Measurements from ENCODE around the gene HNRNPLL.

Gene HNRNPLL

DNA sequence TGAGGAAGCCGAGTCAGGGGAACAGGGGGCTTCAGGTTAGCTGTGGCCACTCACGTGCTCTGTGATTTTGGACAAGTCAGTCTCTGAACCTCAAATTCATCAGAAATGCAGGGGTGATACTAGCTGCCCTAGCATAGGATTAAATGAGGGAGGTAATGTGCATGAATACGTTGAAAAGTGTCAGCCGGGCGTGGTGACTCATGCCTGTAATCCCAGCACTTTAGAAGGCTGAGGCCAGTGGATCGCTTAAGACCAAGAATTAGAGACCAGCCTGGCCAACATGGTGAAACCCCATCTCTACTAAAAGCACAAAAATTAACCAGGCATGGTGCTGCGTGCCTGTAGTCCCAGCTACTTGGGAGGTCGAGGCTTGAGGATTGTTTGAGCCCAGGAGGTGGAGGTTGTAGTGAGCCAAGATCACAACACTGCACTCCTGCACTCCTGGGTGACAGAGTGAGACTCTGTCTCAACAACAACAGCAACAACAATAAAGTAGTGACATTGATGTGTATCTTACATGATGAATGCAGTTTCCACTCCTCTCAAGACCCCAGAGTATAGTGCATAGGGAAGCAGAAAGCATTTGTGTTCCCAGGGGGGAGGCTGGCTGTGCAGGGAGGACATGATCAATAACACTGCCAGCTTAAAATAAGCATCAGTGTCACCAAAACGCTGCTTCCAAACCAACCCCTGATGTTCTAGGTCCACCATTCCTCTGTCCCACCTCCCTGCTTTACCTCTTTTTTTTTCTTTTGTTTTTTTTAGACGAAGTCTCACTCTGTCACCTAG lies 68.8 kb downstream of the HNRNPLL start:
- no peak for DNase-seq (ENCODE audit: low read depth in 1 of 2, low spot score in 1 of 2)

DNA sequence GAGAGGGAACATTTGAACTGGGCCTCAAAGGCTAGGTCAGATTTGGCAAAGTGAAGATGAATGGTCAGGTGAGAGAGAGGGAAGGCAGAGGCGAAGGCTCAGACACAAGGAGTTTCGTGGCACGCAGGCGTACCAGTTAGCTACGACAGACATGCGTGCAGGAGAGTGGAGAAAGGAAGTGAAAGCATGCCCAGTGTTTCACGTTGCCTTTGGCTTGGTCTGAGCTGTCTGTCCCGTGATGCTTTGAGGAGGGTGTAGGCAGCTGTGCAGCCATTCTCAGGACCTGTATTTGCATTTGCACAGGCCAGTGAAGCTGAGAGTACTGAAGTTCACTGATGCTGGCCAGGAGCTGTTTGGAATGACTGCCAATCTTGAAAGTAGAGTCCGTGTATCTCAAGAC lies 69.5 kb downstream of the HNRNPLL start:
- no peak for DNase-seq (ENCODE audit: low read depth in 1 of 2, low spot score in 1 of 2)

DNA sequence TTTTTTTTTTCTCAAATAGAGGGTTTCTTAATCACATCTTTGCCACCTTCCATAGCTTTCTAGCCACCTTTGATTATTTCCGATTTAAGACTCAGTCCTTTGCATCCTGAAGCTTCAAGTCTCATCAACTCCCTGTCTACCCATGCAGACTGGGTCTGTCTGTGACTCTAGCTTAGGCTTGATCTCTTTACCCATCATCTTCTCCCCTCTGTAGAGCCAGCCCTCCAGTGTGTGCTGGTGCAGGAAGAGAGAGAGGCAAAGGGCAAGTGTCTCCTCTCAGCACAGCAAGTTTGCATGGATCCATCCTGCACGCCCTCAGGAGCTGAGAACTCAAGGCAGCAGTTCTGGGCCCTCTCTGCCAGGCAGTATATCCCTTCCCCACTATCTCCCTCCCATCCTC lies 70.4 kb downstream of the HNRNPLL start:
- no peak for DNase-seq (ENCODE audit: low read depth in 1 of 2, low spot score in 1 of 2)

DNA sequence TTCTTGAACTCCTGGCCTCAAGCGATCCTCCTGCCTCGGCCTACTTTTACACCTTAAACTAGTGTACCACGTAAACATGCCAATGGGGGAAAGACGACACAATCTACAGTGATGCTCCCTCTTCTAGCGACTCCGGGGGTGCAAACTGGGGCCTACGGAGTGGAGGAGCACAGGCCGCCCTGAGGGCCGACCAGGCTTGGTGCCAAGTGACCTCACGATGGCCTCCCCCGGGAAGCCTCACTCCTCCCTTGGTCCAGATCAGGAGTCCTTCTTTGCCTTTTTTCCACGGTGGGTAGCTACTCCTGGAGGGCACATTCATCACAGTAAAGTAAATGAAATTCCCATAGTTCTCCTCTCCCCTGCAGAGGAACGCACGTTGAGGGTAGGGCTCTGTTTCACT lies 73.5 kb downstream of the HNRNPLL start:
- no peak for DNase-seq (ENCODE audit: low read depth in 1 of 2, low spot score in 1 of 2)

DNA sequence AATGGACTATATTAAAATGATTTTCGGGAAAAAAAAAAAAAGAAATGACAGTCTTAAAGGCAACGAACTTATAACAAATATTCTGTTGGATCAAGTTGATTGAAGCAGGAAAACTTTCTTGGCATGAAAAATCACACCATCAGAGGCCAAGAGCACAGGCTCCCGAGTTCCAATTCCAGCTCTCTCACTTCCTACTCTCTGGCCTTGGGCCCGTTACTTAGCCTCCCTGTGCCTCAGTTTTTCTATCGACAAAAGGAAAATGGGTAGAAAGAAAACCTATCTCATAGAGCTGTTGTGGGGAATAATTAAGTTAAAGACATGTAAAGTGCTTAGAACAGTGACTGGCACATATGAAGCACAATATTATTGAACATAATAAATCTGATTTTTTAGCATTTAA lies 74.2 kb downstream of the HNRNPLL start:
- DNase-seq (ENCODE audit: low read depth in 1 of 2, low spot score in 1 of 2) = no peak

DNA sequence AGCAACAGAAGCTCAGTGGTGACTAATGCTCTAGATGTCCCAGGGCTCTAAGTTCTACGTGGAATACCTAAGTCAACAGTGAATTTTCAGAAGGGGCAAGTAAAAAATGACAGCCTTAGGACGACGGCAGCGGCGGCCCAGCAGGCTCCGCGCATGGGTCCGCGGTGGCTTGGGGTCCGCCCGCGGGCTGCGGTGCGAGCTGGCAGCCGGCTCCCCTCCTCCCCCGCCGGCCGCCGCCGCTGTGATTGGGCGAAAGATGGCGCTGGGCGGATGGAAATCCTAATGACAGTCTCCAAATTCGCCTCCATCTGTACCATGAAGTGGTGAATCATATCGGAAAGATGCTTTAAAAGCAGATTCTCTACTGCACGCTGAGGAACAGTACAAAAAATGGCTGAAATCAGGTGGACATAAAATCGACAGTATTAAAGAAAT lies 74.7 kb downstream of the HNRNPLL start:
- peak; percentile 29 to 42 for DNase-seq (ENCODE audit: low read depth in 1 of 2, low spot score in 1 of 2)

DNA sequence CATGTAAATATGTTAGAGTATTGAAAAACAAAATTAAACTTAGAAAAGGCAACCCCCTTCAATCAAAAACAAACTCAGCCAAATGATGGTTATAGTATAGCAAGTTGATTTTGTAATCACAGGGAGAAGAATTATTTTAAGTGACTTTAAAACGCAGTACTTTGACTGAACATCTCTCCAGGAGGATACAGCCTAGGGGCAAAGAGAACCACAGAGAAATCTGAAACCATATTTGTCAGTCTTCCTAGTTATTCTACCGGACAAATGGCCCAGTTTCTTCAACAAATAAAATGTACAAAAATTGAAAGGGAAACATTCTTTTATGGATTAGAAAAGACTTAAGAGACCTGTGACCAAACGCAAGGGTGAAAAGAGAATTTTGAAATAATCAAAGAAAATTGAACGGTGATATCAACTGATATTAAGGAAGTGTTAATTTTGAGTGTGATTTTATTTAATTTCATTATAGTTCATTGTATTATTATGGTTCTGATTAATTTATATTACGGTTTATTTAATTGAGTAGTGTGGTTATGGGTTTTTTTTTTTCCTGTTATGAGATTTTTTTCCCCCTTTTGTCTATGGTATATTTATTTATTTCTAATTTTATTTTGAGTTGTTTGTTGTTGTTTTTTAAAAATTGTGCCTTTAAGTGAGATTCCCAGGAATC lies 75.3 kb downstream of the HNRNPLL start:
- DNase-seq (ENCODE audit: low read depth in 1 of 2, low spot score in 1 of 2) = no peak

DNA sequence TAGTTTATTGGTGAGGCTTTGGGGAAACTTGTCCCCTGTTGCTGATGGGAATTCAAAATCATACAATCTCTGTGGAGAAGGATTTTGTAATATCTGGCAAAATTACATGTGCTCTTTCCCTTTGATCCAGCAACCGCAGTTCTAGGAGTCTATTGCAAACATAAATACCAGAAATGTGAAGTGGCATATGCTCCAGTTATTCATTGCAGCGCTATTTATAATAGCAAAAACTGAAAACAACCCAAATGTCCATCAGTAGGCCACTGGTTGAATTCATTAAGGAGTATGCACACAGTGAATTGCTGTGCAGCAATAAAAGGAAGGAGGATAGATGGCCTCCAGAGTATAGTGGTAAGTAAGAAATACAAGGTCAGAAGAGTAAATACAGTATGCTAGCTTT lies 76.5 kb downstream of the HNRNPLL start:
- DNase-seq (ENCODE audit: low read depth in 1 of 2, low spot score in 1 of 2) = no peak

DNA sequence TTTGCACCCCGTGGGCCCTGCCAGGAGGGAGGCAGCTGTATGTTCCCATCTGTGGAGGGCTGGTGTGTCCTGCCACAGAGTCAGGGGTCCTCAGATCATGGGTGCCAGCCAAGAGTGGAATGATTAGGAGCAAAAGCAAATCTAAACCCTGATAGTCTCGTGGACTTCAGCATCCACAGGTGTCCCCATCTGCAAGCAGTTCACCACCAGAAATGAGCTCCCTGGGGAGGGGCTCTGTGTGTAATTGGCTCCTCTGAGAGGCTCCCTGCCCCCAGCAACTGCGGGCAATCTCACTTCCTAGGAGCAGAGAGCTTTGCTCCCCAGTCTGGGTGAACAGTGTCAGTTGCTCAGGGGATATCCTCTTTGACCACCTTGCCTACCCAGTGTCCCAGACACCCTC lies 78.1 kb downstream of the HNRNPLL start:
- DNase-seq (ENCODE audit: low read depth in 1 of 2, low spot score in 1 of 2) = no peak

DNA sequence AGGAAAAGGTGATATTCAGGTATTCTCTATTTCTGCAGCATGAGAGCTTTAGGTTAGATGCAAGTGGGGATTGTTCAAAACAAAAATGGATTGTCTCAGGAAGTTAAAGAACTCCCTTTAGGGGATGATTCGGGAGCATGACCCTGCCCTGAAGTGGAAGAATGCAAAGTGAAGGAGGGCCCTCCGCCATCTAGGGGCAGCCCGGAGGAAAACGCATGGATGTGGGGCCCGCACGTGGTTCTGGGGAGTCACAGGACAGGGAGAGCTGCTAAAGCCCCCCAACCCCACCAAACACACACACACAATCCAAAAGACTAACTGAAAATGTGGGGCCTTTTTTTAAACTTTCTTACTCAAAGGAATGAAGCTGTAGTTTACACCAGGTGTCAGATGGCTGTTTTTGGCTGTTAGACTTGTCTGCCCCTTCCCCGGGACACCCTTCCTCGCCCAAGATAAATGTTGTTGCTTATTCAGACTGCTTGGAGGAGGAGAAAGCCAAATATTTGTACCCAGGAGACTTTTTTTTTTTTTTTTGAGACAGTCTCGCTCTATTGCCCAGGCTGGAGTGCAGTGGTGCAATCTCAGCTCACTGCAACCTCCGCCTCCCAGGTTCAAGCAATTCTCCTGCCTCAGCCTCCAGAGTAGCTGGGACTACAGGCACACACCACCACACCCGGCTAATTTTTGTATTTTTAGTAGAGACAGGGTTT lies 78.8 kb downstream of the HNRNPLL start:
- DNase-seq (ENCODE audit: low read depth in 1 of 2, low spot score in 1 of 2) = no peak

DNA sequence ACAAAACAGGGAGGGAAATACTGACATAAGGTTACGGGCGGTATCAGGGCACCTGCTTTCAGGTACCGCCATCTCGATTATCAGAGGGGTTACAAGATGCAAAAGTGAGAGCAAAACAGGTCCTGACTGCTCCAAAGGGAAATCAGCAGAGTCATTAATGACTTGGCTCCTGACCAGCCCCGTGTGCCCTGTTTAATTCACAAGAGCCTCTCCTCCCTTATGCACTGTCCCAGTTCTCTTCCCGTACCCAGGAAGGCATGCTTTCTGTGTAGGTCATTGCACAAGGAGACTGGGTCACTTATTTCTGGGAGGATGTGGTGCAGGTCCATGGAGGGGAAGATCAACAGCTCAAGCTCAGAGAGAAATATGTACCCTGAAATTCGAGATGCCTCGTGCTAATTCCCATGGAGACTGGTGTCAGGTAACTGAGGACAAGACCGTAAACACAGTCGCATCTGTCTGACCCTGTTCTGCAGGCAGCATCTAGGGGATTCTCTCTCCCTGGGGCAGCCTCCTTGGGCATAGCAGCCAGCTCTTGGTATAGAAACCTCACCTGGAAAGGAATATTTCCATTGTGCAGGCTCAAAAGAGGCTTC lies 79.9 kb downstream of the HNRNPLL start:
- no peak for DNase-seq (ENCODE audit: low read depth in 1 of 2, low spot score in 1 of 2)

DNA sequence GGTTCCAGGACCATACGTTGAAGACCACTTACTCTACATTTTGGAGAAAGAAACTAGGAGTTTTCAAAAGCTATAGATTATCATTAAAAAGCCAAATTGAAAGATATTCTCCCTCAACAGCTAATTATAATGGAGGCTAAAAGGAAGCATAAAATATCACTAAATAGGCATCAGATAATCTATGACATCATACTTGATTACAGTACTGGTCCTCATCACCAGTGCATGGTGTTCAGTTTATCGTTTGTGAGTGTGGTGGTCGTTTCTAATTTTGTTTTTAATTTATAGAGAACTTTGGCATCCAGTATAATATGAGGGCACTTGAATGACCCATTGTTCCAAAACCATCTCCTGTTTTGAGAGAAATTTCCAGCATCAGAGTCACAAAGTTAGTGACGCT lies 80.9 kb downstream of the HNRNPLL start:
- no peak for DNase-seq (ENCODE audit: low read depth in 1 of 2, low spot score in 1 of 2)

DNA sequence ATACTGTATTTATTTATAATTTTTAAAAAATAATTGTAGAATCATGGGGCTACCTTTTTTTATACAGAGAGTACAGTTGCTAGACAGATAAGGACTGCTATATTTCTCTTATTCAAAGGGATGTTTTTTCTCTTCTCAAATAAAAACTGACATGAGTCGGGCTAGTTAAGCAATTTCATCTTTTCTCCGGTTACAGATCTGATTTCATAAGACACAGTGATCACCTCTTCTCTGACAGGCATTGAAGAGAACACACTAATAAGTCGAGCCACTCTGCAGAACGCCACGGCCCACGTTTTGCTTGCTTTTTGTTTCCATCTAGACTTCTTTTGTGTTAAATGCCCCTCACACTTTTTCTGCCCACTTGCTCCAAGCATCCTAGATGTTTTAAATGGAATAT lies 85.4 kb downstream of the HNRNPLL start:
- DNase-seq (ENCODE audit: low read depth in 1 of 2, low spot score in 1 of 2) = no peak

DNA sequence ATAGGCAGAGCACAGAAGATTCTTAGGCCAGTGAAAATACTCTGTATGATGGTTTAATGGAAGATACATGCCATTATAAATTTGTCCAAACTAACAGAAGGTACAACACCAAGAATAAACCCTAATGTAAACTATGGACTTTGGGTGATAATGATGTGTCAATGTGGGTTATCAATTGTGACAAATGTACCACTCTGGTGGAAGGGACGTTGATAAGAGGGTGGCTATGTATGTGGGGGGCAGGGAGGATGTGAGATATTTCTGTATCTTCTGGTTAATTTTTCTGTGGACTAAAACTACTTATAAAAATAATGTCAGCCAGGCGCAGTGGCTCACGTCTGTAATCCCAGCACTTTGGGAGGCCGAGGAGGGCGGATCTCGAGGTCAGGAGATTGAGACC lies 86.2 kb downstream of the HNRNPLL start:
- DNase-seq (ENCODE audit: low read depth in 1 of 2, low spot score in 1 of 2) = no peak

DNA sequence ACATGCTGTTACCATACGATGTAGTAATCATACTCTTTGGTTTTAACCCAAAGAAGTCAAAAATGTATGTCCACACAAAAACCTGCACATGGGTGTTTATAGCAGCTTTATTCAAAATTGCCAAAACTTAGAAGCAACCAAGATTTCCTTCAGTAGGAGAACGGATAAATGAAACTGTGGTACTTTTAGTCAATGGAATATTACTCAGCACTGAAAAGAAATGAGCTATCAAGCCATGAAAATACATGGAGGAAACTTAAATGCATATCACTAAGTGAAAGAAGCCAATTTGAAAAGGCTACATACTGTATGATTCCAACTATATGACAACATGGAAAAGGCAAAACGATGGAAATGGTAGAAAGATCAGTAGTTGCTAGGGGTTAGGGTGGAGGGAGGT lies 86.6 kb downstream of the HNRNPLL start:
- no peak for DNase-seq (ENCODE audit: low read depth in 1 of 2, low spot score in 1 of 2)

DNA sequence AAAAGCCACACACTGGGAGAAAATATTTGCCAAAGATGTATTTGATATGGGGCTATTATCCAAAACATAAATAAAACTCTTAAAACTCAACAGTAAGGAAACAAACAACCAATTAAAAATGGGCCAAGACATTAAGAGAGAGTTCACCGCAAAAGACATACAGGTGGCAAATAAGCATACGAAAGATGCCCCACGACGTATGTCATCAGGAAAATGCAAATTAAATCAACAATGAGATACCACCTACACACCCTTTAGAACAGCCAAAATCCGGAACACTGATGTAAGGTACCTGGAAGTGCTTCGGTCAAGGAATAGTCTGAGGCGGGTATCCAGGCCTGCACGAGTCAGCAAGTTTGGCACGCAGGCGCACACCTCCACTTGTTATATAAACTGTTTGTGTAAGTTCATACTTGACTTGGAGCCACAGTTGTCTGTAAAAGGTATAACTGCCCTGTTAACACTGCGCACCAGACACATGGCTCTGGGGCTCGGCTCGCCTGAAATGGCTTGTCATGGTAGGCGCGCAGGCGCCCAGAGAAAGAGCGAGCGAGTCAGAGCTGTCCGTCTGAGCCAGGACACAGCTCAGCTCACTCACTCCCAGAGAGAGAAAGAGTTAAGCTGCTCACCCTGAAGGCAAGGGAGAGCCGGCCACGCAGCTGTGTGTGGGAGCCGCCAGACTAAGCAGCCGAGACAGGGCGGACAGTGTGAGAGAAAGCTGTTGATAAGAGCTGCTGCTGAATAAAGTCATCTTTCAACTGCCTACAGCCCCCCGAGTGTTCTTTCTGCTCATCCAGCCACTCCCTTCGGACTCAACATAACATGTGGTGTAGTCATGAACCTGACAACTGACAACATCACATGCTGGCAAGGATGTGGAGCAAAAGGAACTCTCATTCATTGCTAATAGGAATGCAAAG lies 87.3 kb downstream of the HNRNPLL start:
- no peak for DNase-seq (ENCODE audit: low read depth in 1 of 2, low spot score in 1 of 2)

DNA sequence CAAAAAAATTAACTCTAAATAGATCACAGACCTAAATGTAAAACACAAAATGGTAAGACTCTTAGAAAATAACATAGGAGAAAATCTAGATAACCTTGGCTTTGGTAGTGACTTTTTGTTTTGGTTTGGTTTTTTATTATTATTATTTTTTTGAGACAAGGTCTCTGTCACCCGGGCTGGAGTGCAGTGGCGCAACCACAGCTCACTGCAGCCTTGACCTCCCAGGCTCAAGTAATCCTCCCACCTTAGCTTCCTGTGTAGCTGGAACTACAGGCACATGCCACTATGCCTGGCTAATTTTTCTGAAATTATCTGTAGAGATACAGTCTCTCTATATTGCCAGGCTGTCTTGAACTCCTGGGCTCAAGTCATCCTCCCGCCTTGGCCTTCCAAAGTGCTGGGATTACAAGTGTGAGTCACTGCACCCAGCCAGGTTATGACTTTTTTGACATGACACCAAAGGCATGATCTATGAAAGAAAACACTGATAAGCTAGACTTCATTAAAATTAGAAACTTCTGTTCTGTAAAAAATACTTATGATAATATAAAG lies 88.0 kb downstream of the HNRNPLL start:
- DNase-seq (ENCODE audit: low read depth in 1 of 2, low spot score in 1 of 2) = no peak

DNA sequence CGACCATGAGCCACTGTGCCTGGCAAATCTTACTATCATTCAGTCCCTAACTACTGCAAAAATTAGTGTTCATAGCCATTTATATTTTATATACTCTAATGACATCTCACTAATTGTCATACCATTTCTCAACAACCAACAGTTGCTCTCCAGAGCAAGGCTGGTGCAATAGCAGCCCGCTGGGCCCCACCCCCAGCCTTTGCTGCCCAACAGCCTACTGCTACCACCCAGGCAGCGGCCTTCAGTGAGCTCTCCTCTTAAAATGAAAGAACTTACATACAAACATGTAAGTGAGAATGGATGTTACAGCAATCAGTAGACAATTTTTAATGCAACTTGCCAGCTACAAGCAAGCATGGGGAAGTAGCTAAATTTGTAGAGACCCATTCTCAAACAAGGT lies 90.5 kb downstream of the HNRNPLL start:
- no peak for DNase-seq (ENCODE audit: low read depth in 1 of 2, low spot score in 1 of 2)

All from activated CD4-positive, alpha-beta T cell treated with anti-CD3 and anti-CD28 coated beads, Interleukin-2, amount 50 U/mL, for 24 hours (primary cell).